GM19043 (cell line): ENCODE measurements around the gene ZMYM5.
A peak's percentile ranks its signal among the peaks of the same experiment; 100 is the strongest.
"Not testable (repeated sequence)": the region's sequence is repeated elsewhere in the genome, so short reads cannot be mapped to it uniquely, and the experiment has no call there.

ENCODE experiments used
- ATAC-seq: cut with Tn5 transposase; IDR thresholded peaks from one replicate; pipeline ENCODE4 v1.9.1; 2021; ENCODE audit warnings: low read depth; ENCODE audit not compliant: unreplicated experiment

Gene ZMYM5

GRCh38 chr13:19834704-19835103 lies 28.7 kb downstream of the ZMYM5 start:
- ATAC-seq, result no peak

- no peak for ATAC-seq
Observed at GRCh38 chr13:19822673-19823072, 40.8 kb downstream of the ZMYM5 start.

GRCh38 chr13:19818223-19818842 lies 45.1 kb downstream of the ZMYM5 start:
- ATAC-seq, result no peak

DNA sequence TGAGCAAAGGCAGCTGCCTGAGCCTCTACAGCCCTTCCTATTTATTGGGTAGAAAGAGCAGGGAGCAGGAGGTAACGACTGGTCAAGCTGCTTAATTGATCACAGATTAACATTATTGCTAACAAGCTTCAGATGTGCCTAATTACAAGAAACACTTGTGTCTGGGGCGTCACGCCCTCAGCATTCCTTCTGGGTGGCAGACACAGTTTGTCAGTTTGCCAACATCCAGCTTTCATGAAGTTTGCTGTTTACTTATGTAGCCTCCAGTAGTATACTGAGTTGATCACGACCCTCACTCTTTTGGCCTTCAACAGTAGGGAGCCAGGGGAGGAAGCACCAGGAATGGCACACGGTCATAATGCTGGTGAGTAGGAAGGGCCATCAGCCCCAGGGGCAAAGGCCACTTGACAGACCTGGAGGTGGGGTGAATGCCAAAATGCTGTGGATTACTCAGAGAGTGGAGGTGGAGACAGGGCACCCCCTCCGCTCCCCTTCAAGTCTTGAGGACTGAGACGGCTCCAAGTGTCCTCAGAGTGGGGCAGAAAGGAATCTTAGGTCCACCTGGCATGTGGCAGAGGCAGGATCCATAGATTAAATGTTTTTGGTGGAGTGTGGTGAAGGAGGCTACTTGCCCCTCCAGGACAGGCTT lies 45.8 kb downstream of the ZMYM5 start:
- no peak for ATAC-seq

DNA sequence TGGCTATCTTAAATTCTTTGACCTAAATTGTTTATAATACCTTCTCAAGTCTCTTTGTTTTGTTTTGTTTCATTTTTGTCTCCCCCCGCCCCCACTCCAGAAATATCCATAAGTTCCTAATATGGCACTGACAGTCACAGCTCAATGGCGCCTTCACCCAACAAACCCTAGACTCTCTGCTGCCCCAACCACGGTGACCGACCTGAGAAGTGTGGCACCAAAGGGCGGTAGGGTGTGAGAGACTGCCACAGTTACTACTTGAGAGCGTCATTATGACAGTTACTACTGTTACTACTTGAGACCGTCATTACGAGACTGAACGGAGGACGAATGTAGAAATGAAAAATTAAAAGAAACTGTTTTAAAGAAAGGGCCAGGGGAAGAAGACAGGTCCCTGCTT lies 46.3 kb downstream of the ZMYM5 start:
- no peak for ATAC-seq

- ATAC-seq, result not testable (repeated sequence)
Observed at GRCh38 chr13:19815842-19816241, 47.6 kb downstream of the ZMYM5 start.

GRCh38 chr13:19810996-19811881 lies 52.2 kb downstream of the ZMYM5 start:
- no peak for ATAC-seq

DNA sequence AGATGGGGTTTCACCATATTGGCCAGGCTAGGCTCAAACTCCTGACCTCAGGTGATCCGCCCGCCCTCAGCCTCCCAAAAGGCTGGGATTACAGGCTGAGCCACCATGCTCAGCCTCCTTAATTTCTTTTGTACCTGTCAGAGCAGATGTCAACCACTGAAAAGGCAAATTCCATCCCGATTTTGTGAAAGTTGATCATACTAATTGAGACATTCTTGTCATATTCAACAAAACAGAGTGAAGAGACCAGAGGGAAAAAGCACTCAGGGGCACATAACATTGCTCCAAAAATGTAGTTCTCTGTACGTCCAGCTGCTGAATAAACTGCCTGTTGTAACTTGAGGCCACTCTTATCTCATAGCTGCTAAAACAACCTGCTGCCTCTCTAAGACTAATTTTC lies 53.3 kb downstream of the ZMYM5 start:
- no peak for ATAC-seq

DNA sequence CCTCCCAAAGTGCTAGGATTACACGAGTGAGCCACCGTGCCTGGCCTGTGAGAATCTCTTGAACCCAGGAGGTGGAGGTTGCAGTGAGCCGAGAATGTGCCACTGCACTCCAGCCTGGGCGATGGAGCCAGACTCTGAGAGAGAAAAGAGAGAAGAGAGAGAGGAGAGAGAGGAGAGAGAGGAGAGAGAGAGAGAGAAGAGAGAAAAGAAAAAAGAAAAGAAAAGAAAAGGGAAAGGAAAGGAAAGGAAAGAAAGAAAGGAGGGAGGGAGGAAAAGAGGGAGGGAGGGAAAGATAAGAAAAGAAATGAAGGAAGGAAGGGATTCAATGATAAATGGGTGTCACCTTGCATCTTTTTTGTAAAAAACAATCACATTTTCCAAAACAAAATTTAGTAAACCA lies 57.7 kb downstream of the ZMYM5 start:
- ATAC-seq, result no peak

DNA sequence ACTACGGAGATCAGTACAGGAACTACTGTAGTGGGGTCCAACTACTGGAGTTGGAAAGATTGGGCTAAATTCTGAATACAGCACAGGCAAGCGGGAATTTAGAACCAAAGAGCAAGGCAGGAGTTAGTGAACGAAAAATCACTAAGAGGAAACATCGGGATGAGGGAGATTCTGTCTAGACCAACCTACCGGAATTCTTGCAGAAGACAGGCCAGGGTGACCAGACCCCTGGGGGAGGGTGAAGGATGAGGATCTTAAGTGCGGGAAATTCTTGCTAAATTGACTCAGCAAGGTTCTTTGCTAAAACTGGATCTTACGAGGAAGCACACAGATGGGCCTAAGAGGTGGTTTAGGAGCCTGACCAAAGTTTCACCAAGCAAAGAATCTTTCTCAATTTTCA lies 67.5 kb downstream of the ZMYM5 start:
- no peak for ATAC-seq

DNA sequence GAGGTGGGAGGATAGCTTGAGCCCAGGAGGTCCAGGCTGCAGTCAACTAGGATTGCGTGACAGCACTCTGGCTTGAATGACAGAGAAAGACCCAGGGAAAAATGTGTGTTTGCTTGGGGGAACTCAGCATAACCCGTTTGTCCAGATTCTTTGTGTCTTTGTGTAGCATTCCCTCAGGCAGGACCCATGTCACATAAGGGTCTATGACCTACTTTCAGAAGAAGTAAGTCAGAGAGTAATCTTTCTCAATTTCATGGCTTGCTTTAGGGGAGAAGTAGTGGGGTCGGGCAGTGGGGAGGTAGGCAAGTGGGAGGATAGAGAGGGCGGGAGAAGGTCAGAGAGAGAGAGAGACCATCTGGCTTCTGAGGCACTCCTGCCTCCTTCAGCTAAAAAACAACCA lies 68.8 kb downstream of the ZMYM5 start:
- no peak for ATAC-seq

DNA sequence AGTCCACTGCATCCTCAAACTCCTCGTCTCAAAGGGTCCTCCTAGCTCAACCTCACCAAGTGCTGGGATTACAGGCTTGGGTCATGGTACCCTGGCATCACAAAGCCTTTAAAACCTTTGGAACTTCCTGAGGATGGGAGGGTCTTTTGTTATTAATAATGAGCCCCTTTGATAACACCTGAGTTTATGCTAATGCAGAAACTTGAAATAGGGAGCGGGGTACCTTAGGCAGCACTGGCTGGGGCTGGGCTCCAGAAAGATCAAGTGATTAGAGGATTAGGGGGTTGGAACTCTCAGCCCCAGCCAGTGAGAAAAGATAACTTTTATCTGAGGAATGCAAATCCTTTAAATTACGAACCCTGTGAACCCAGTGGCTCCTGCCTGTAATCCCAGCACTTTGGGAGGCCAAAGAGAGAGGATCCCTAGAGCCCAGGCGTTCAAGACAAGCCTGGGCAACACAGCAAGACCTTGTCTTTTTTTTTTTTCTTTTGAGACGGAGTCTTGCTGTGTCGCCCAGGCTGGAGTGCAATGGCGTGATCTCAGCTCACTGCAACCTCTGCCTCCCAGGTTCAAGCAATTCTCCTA lies 71.4 kb downstream of the ZMYM5 start:
- no peak for ATAC-seq

- ATAC-seq, result peak; percentile 69
Observed at GRCh38 chr13:19782727-19783682, 80.4 kb downstream of the ZMYM5 start, which contains the start of gene PSPC1. PSPC1 (minus strand) TSS chr13:19782945; CDS start chr13:19782757, 188 bp downstream.

DNA sequence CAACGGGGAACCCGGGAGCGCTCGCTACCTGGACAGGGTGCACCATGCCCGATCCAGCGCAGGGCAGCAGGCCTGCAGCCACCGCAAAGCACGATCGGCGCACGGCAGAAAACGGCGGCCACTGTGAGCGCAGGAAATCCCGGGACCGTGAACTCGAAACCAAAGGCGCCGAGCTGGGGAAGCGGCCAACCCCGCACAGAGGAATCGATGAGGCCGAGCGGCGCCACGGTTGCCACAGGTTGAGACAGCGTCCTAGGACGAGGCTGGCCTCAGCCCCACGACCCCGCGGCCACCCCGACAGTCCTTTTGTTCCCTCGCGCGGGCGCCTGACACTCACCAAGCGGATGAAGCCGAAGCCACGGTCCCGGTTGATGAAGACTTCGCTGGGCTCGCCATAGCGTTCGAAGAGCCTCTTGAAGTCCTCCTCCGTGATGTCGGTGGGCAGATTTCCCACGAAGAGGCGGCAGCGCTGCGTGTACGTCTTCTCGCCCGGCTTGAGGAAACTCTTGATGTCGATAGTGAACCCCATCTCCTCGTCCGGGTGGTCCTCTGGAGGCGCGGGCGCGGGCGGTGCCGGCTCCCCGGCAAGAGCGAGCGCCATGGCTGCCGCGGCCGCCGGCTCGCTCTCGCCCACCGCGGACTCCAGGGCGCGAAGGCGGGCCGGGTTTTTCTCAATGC lies 81.3 kb downstream of the ZMYM5 start:
- ATAC-seq, result peak; percentile 36

GRCh38 chr13:19781526-19781925 lies 81.9 kb downstream of the ZMYM5 start:
- no peak for ATAC-seq

DNA sequence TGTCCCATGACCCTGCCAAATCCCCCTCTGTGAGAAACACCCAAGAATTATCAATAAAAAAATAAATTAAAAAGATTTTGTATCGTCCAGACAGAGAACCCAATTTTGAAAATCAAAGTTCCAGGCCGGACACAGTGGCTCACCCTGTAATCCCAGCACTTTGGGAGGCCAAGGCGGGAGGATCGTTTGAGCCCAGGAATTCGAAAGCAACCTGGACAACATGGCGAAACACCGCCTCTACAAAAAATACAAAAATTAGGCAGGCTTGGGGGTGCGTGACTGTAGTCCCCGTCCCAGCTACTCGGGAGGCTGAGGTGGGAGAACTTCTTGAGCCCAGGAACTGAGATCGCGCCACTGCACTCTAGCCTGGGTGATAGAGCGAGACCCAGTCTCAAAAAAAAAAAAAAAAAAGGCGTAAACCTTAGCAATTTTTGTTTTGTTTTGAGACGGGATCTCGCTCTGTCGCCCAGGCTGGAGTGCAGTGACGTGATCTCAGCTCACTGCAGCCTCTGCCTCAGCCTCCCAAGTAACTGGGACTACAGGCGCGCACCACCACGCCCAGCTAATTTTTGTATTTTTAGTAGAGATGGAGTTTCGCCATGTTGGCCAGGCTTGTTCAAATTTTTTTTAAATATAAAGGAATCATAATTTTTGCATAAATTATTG lies 82.6 kb downstream of the ZMYM5 start:
- ATAC-seq, result not testable (repeated sequence)
